GM12872 (cell line): ENCODE measurements around the gene CEP131.

Experiments used
- TF ChIP-seq, protein P1 (sequence below): IDR thresholded peaks from 3 replicates; pipeline ENCODE4 v1.5.1; 2011; ENCODE audit warnings: low read depth, mild to moderate bottlenecking, low read length, moderate library complexity; ENCODE audit not compliant: insufficient read depth

CEP131 gene

DNA sequence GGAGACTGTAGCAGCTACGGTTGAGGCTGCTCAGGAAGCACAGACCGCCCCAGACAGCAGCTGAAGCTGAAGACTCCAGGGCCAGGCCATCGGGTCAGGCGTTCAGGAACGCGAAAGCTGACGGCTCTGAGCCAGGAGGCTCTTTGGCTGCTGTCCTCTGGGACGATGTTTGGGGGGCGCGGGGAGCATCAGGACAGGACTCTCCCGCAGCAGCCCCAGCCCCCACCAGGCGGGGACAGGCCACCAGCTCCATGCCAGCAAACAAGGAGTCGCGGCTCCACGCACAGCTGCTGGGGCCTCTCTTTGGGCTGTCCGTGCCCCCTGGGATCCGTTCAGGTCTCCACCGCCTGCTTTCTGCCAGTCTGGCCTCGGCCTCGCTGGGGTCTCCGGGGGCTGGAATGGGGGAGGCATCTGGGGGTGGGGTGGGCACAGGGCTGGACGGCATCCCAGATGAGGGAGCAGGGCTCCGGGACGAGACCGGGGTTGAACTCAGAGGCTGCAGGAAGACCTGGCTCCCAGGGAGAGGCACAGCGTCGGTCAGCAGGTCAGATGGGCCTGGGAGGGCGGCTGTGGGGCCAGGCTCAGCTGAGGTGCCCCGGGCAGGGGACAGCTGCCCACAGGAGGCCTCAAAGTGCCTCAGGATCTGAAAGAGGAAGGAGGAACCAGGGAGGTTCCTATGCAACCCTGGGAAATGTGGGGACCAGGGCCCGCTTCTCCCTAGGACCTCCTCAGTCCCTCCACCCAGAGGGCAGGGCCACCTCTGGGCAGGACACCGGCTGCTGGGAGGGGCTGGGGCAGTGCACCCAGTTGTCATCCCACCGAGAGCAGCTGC lies 6.3 kb upstream of the CEP131 start:
- TF ChIP-seq, protein P1, sequence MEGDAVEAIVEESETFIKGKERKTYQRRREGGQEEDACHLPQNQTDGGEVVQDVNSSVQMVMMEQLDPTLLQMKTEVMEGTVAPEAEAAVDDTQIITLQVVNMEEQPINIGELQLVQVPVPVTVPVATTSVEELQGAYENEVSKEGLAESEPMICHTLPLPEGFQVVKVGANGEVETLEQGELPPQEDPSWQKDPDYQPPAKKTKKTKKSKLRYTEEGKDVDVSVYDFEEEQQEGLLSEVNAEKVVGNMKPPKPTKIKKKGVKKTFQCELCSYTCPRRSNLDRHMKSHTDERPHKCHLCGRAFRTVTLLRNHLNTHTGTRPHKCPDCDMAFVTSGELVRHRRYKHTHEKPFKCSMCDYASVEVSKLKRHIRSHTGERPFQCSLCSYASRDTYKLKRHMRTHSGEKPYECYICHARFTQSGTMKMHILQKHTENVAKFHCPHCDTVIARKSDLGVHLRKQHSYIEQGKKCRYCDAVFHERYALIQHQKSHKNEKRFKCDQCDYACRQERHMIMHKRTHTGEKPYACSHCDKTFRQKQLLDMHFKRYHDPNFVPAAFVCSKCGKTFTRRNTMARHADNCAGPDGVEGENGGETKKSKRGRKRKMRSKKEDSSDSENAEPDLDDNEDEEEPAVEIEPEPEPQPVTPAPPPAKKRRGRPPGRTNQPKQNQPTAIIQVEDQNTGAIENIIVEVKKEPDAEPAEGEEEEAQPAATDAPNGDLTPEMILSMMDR = no peak

DNA sequence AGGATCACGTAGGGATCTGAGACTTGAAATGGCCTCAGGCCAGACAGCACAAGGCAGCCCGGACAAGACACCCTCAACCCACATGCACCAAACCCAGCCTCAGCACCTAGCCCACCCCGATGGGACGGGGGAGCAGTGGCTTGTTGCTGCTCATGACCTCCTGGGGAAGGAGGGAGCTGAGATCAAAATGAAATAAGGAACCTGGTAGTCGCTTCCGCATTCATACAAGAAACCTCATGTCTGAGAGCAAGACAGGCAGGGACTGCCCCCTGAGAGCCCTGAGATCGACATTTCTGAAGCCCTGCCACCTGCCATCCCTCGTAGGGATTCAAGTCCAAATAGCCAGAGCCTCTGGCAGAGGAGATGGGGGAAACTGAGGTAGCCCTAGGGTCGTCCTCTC lies 5.7 kb upstream of the CEP131 start:
- TF ChIP-seq, protein P1 = no peak

DNA sequence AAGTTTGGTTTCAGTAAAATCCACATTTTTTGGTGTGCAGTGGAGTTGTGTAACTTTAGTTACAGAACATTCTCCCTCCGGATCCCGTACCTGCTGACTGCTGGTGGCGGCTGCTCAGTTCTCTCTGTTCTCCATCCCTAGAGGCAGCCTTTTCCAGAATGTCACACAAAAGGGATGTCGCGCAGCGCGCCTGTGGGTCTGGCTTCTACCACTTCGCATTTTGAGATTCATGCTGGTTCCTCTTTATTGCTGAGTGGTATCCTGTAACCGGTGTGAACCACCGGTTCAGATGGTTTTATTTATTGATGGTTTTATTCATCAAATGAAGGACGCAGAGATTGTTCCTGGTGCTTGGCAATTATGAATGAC lies 981 bp upstream of the CEP131 start:
- TF ChIP-seq, protein P1 = no peak

DNA sequence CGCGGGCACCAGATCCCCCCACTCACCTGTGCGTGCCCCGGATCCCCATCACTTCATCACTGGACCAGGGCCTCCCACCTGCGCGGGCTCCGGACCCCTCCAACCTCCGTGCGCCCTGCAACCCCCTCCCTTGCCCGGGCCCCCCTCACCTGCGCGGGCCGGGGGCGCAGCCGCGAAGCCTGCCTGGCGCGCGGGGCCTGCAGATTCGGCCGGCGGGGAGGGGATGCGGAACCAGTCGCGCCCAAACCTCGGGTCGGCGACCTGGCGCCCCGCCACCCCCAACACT lies 202 bp downstream of the CEP131 start:
- TF ChIP-seq, protein P1 = no peak

DNA sequence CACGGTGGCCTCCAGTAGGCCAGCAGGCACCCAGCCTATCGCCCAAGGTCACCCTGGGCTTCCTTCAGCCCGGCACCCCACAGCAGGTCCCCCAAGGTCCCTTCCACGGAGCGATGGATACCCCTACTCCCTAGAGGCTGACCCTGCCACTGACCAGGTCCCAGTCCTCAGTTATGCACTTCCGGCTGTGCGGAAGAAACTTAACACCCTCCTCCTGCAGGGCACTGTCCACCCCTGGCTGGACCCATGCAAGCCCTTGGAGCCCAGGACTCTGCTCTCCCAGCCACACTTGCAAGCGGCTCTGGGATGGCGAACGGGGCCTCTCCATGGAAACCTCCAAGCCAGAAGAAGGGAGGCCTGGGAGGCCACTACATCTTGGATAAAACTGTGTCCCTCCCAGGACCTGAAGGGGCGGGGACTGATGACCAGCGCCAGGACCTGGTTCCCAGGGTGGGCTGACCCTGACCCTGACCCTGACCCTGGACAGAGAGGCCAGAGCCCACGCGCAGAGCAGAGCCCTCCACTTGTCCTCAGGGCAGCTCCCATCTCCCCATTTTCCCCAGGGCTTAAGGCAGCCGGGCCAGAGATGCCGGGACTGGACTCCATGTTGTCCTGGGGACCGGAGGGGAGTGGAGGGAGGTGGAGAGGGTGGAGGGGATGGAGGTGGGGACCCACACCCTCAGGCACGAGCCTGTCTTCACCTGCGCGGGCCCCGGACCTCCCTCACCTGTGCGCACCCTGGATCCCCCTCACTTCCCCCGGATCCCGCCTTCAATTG lies 734 bp downstream of the CEP131 start:
- TF ChIP-seq, protein P1 = no peak

DNA sequence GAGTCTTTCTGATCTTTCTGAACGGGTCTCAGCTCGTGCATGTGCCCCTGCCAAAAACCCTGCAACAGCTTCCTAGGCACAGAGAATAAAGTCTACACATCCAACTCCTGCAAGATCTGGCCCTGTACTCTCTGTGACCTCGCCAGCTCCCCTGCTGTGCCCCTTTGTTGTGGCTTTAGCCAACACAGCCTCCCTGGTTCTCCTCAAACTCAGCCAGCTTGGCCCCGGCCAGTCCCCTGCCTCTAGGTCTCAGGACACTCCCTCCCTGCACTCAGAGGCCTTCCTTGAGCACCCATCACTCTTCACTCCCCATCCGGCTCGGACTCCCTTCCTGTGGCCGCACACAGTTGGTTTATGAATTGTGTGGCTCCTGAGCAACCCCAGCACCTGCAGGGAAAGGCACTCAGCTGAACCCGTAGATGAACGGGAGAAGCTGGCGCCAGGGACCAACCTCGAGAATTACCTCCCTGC lies 1.4 kb downstream of the CEP131 start:
- TF ChIP-seq, protein P1 = no peak

DNA sequence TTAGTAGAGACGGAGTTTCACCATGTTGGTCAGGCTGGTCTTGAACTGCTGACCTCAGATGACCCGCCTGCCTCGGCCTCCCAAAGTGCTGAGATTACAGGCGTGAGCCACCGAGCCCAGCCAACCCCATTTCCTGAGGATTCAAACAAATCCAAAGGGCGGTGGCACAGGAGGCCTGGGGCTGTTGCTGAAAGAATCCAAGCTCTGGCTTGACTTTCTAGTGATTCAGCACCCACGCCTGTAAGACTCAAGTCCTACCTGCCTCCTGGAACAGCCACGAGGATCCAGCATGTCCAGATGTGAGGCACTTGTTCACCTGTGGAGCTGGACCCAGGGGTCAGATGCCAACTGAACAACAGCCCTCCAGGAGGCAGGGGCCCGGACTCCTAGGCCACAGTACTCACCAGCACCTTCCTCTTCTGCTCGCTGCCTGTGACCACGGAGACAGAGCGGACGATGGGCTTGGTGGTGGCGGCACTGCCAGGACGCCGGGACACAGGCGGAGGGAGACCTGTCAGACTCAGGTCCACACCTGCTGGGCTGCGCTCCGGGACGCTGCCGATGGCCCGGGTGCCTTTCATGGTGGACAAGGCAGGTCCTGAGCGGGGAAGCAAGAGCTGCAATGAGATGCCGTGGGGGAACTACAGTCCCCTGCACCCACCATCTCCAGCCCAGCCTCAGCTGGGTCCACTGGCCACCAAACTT lies 3.1 kb downstream of the CEP131 start:
- TF ChIP-seq, protein P1 = no peak
